Cerebellar nuclear complex (tissue), 1 donor: Measurements from ENCODE around the gene NR3C1.

Source experiments
- DNase-seq, 2 experiments: peaks; one replicate each; lab custom pipeline; 2025; lab: John Stamatoyannopoulos, UW

The NR3C1 gene

DNA sequence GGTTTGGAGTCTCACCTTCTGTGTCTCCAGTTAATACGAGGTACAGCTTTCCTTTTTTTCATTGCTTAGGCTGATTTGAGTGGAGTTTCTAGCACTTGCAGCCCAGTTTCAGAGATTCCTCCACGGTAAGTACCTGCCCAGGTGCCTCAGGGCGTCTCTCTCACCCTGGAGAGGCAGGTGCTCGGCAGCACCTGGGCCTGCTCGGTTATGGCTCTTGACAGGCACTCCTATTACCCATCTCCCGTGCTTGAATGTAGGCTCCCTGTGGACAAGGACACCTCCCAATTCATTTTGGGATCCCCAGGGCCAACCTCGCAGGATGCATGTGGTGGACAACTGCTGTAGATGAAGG, 144.3 kb downstream of the NR3C1 start:
- no peak for DNase-seq

- DNase-seq: no peak
Observed at GRCh38 chr5:143258559-143259253, 144.8 kb downstream of the NR3C1 start.

DNA sequence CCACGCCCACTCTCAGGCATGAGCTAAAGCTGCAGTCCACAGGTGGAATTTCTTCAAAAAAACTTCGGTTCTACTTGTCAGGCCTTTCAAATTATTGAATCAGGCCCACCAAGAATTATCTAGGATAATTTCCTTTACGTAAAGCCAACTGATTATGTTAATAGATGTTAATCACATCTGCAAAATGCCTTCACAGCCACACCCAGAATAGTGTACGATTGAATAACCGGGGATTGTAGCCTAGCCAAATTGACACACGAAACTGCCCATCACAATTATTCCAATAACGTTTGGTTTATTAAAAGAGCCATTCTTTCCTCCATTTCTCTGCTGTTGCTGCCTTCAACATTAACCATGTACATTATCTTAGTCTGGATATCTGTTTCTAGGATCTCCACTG, 148.7 kb downstream of the NR3C1 start:
- no peak for DNase-seq

DNA sequence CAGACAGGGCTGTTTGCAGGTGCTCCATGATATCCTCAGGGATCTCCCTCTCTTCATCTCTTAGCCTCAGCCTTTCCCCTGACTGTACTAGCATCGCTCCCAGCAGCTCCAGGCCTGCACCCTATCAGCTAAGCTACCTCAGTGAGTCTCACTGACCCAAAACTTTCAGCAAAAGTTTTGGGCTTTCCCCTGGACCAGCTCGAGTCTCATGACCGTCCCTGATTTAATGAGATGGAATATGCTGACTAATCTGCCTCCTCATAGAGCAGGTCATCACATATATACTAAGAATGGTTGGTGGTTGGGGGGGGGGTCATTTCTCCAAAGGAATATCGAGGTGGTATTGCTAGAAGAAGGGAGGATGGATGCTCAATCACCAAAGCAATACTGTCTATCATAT, 151.5 kb downstream of the NR3C1 start:
- DNase-seq: no peak

DNA sequence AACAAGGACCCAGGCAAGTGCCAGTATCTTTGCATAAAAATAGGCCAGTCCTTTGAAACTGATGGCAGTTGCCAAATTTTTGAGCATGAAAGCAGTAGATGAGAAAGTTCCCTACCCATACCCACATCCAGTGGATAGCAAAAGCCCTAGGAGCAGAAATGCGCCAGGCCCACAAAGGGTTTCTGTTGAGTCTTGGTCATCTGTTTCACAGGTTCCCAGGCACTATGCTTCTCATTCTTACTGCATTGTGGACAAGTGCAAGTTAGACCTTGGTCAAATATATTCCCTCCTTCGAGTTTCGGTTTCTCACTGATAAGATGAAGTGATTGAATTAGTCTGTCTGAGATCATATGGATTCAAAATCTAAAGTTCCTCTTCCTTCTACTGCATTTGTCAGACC, 152.3 kb downstream of the NR3C1 start:
- no peak for DNase-seq

GRCh38 chr5:143249851-143250250, 153.6 kb downstream of the NR3C1 start:
- no peak for DNase-seq

- no peak for DNase-seq
Observed at GRCh38 chr5:143248822-143249579, 154.5 kb downstream of the NR3C1 start.

DNA sequence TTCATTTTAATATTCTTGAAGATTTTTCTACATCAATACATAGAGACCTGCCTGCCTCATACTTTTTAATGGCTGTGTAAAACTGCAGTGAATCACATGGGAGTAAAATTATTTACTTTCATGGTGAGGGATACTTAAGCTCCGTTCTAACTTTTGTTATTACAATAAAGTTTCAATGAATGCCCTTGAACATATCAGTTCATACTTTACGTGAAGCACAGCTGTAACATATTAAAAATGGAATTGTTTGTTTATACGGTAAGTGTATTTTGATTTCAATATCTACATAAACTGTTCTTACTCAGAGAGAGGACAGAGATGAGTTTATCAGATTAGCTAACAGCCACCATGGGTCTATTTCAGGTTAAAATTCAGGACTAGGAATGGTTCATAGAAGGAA, 155.1 kb downstream of the NR3C1 start:
- no peak for DNase-seq

- DNase-seq: no peak
Observed at GRCh38 chr5:143247134-143247815, 156.2 kb downstream of the NR3C1 start.

DNA sequence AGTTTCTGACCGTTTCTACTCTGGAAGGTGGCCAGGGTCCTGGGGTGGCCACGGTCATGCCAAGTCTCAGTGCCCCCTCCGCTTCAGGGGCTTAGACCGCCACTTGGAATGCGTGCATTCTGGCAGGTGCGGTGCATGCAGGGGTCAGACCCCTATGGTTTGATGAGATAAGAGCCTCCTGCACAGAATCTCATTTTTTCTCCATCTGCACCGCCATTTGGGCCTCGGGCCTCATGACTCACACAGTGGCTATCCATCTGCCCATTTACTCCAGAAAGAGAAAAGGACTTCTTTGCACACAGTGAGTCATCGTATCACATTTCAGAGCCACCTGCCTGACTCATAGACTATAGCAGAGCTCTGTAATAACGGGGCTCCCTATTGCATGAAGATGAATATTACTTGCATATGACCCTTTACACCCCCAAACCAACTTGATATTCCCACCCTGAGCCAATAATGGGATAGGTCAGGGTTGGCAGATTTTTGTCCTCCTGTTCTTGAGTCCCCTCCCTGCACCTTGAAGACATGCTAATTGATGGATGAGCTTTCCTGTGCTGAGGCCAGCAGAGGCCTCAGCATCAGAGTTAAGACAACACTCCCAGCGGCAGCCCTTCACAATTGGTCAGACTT, 157.4 kb downstream of the NR3C1 start:
- peak; percentile 94 to 97 for DNase-seq

GRCh38 chr5:143244990-143245389, 158.5 kb downstream of the NR3C1 start:
- DNase-seq: no peak

- peak; percentile 8 to 56 for DNase-seq
Observed at GRCh38 chr5:143244000-143244736, 159.3 kb downstream of the NR3C1 start.

- DNase-seq: no peak
Observed at GRCh38 chr5:143243103-143243502, 160.4 kb downstream of the NR3C1 start.

DNA sequence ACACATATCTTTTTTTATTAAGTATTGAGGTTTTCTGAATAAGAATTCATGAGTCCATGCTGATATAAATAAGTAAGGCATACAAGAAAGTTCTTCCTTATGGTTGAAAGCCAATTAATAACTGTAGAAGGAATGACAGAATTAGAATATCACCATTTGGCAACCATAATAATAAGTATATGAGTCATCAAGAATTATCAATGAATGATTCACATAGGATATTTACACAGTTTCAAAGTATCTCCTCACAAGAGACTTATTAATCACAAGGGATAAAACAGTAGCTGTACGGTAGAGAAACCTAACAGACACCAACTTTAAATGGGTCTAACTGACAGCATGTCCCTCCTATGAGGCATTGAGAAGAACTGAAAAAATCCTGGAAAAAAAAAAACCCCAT, 161.6 kb downstream of the NR3C1 start:
- no peak for DNase-seq

GRCh38 chr5:143239882-143240518, 163.5 kb downstream of the NR3C1 start:
- DNase-seq: no peak

- DNase-seq: no peak
Observed at GRCh38 chr5:143238620-143239019, 164.9 kb downstream of the NR3C1 start.

GRCh38 chr5:143237664-143238063, 165.8 kb downstream of the NR3C1 start:
- DNase-seq: no peak

- DNase-seq: no peak
Observed at GRCh38 chr5:143236682-143237081, 166.8 kb downstream of the NR3C1 start.

DNA sequence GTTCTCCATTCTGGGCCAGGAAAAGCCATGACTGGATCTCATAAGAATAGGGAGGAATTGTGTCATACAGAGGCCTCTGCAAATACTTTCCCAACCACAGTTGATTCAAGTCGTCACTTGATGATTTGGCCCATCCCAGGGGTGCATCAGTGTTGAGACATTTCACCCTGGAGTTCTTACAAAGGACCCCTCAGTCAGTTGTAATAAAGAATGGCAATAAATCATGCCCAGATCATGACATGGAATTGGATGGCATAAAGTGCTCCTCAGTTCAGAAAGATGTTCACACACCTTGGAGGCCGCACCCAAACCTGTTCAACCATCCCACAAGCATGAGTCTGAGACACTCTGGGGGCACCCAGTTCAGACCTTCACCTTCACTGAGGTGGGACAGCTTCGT, 168.1 kb downstream of the NR3C1 start:
- DNase-seq: no peak

DNA sequence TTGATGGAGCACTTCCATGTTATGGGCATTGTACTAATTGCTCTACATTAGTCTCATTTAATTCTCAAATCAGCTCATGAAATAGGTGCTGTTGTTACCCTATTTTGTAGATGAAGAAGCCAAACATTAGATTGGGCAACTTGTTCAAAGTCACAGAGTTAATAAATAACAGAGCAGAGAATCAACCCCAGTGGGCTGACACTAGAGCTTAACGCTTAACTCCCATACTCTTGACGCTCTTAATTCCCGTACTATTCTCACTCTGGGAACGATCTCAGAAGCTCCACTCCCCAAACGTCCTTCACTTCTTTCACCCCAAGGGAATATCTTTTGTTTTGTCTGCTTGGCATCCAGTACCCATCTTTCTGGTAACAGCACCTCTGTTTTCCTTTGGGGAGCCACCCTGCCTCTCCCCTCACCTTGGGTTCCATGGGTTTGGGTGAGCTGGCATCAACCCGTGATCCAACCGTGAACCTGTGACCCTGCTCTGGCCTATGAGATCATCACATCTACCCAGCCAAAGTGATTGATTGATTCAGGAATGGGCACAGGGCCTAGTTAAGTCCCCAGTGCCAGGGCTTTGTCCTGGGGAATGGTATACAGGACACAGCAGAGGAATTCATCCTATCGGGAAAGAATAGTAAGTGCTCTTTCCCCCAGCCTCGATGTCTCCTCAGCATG, 169.2 kb downstream of the NR3C1 start:
- DNase-seq: no peak

- DNase-seq: no peak
Observed at GRCh38 chr5:143233031-143233430, 170.5 kb downstream of the NR3C1 start.
